ENCODE data around the gene COL1A1. TPM values are rescaled to one million over a fixed set of nuclear protein-coding genes. Genes with fewer than 3 reads are reported as not detected.
A peak's percentile ranks its signal among the peaks of the same experiment; 100 is the strongest.

Gene COL1A1
- total and polyA plus RNA-seq, 5 donors from 2014 or later, result 26.2 TPM; not detected in 4

GRCh38 chr17:50144845-50145531, 56.4 kb downstream of the COL1A1 start:
- H3K27me3 Mint-ChIP-seq, result no peaks in the 10 kb centered on the region
- peaks cover 81% of the 10 kb centered on the region for H3K4me1 ChIP-seq (ENCODE audit: control insufficient read depth, insufficient read depth, low read length, poor library complexity, severe bottlenecking)
- no peak for DNase-seq
- peaks cover 38% of the 10 kb centered on the region for H3K36me3 Mint-ChIP-seq
- peaks cover 45% of the 10 kb centered on the region for H3K36me3 ChIP-seq (ENCODE audit: control insufficient read depth, insufficient read depth, low read length)
- H3K27ac ChIP-seq (ENCODE audit: insufficient read depth, low read length, poor library complexity, severe bottlenecking), result no peak overlapping the region
- H3K4me3 ChIP-seq (ENCODE audit: low read depth, low read length), result no peak overlapping the region
- H3K9me3 Mint-ChIP-seq, result peaks cover 0 to 2% (median 0%) of the 10 kb centered on the region in 7 donors
- H3K4me1 Mint-ChIP-seq, result peaks cover 2 to 87% (median 43%) of the 10 kb centered on the region in 4 donors
- no peak for ATAC-seq (ENCODE audit: low read depth in 2 of 2)
- no peaks in the 10 kb centered on the region for H3K9me3 ChIP-seq (ENCODE audit: control insufficient read depth in 2 of 2, low read length in 2 of 2)
- H3K27ac Mint-ChIP-seq, result peak overlapping the region in 1 of 3 donors; percentile 84
- H3K27me3 ChIP-seq (ENCODE audit: control insufficient read depth, insufficient read depth, low read length), result no peaks in the 10 kb centered on the region
- H3K4me3 Mint-ChIP-seq, result peak overlapping the region; percentile 45 to 94 (median 72)

GRCh38 chr17:50144355-50144754, 57.1 kb downstream of the COL1A1 start:
- ATAC-seq (ENCODE audit: low read depth in 2 of 2), result no peak
- H3K9me3 ChIP-seq (ENCODE audit: control insufficient read depth in 2 of 2, low read length in 2 of 2), result no peaks in the 10 kb centered on the region
- Mint-ChIP-seq H3K4me1 (peaks cover 6 to 91% (median 48%) of the 10 kb centered on the region in 4 donors), H3K36me3 (peaks cover 42% of the 10 kb centered on the region), H3K27me3 (no peaks in the 10 kb centered on the region), H3K4me3 (peak overlapping the region in 3 of 4 donors; percentile 0 to 63 (median 39)), H3K9me3 (peaks cover 0 to 2% (median 0%) of the 10 kb centered on the region in 7 donors), H3K27ac (peak overlapping the region in 2 of 3 donors; percentile 35 to 72)
- H3K4me3 ChIP-seq (ENCODE audit: low read depth, low read length), result no peak overlapping the region
- H3K4me1 ChIP-seq (ENCODE audit: control insufficient read depth, insufficient read depth, low read length, poor library complexity, severe bottlenecking), result peaks cover 87% of the 10 kb centered on the region
- no peak overlapping the region for H3K27ac ChIP-seq (ENCODE audit: insufficient read depth, low read length, poor library complexity, severe bottlenecking)
- DNase-seq, result no peak
- H3K27me3 ChIP-seq (ENCODE audit: control insufficient read depth, insufficient read depth, low read length), result no peaks in the 10 kb centered on the region
- H3K36me3 ChIP-seq (ENCODE audit: control insufficient read depth, insufficient read depth, low read length), result peaks cover 49% of the 10 kb centered on the region

GRCh38 chr17:50143461-50144176, 57.8 kb downstream of the COL1A1 start:
- peak overlapping the region; percentile 9 to 72 (median 35) for H3K27ac Mint-ChIP-seq
- peaks cover 42% of the 10 kb centered on the region for H3K36me3 Mint-ChIP-seq

GRCh38 chr17:50141745-50142110, 59.7 kb downstream of the COL1A1 start:
- H3K9me3 Mint-ChIP-seq, result no peaks in the 10 kb centered on the region
- Histone ChIP-seq H3K27ac (ENCODE audit: insufficient read depth, low read length, poor library complexity, severe bottlenecking) (no peak overlapping the region), H3K27me3 (ENCODE audit: control insufficient read depth, insufficient read depth, low read length) (no peaks in the 10 kb centered on the region), H3K9me3 (ENCODE audit: control insufficient read depth in 2 of 2, low read length in 2 of 2) (no peaks in the 10 kb centered on the region), H3K4me1 (ENCODE audit: control insufficient read depth, insufficient read depth, low read length, poor library complexity, severe bottlenecking) (peaks cover 68% of the 10 kb centered on the region), H3K36me3 (ENCODE audit: control insufficient read depth, insufficient read depth, low read length) (peaks cover 76% of the 10 kb centered on the region), H3K4me3 (ENCODE audit: low read depth, low read length) (no peak overlapping the region)
- ATAC-seq (ENCODE audit: low read depth in 2 of 2) (peak in 1 of 2 donors; percentile 3), DNase-seq (peak in 1 of 3 donors; percentile 21)
- H3K27ac Mint-ChIP-seq, result peak overlapping the region; percentile 64 to 90 (median 66)
- peaks cover 6 to 77% (median 42%) of the 10 kb centered on the region in 4 donors for H3K4me1 Mint-ChIP-seq
- H3K4me3 Mint-ChIP-seq, result peak overlapping the region in 3 of 4 donors; percentile 71 to 82 (median 72)
- H3K36me3 Mint-ChIP-seq, result peaks cover 60% of the 10 kb centered on the region
- no peaks in the 10 kb centered on the region for H3K27me3 Mint-ChIP-seq

More at GRCh38 chr17:50143461-50144176, 57.8 kb downstream of the COL1A1 start:
- H3K9me3 Mint-ChIP-seq, result peaks cover 0 to 2% (median 0%) of the 10 kb centered on the region in 7 donors
- DNase-seq (no peak), ATAC-seq (ENCODE audit: low read depth in 2 of 2) (no peak)
- H3K9me3 ChIP-seq (ENCODE audit: control insufficient read depth in 2 of 2, low read length in 2 of 2), result no peaks in the 10 kb centered on the region
- H3K27me3 Mint-ChIP-seq, result no peaks in the 10 kb centered on the region
- peaks cover 57% of the 10 kb centered on the region for H3K36me3 ChIP-seq (ENCODE audit: control insufficient read depth, insufficient read depth, low read length)
- peaks cover 86% of the 10 kb centered on the region for H3K4me1 ChIP-seq (ENCODE audit: control insufficient read depth, insufficient read depth, low read length, poor library complexity, severe bottlenecking)
- H3K27ac ChIP-seq (ENCODE audit: insufficient read depth, low read length, poor library complexity, severe bottlenecking), result no peak overlapping the region
- no peak overlapping the region for H3K4me3 ChIP-seq (ENCODE audit: low read depth, low read length)
- no peaks in the 10 kb centered on the region for H3K27me3 ChIP-seq (ENCODE audit: control insufficient read depth, insufficient read depth, low read length)
- peak overlapping the region in 3 of 4 donors; percentile 0 to 63 (median 13) for H3K4me3 Mint-ChIP-seq
- H3K4me1 Mint-ChIP-seq, result peaks cover 6 to 89% (median 48%) of the 10 kb centered on the region in 4 donors

GRCh38 chr17:50141026-50141744, 60.2 kb downstream of the COL1A1 start:
- Mint-ChIP-seq H3K4me3 (peak overlapping the region in 3 of 4 donors; percentile 71 to 82 (median 72)), H3K36me3 (peaks cover 65% of the 10 kb centered on the region), H3K4me1 (peaks cover 6 to 72% (median 39%) of the 10 kb centered on the region in 4 donors), H3K27me3 (no peaks in the 10 kb centered on the region), H3K27ac (peak overlapping the region; percentile 73 to 93 (median 90)), H3K9me3 (peaks cover 0 to 1% (median 0%) of the 10 kb centered on the region in 7 donors)
- Histone ChIP-seq H3K27ac (ENCODE audit: insufficient read depth, low read length, poor library complexity, severe bottlenecking) (peak overlapping the region; percentile 42), H3K4me1 (ENCODE audit: control insufficient read depth, insufficient read depth, low read length, poor library complexity, severe bottlenecking) (peaks cover 62% of the 10 kb centered on the region), H3K36me3 (ENCODE audit: control insufficient read depth, insufficient read depth, low read length) (peaks cover 81% of the 10 kb centered on the region), H3K9me3 (ENCODE audit: control insufficient read depth in 2 of 2, low read length in 2 of 2) (no peaks in the 10 kb centered on the region), H3K4me3 (ENCODE audit: low read depth, low read length) (no peak overlapping the region), H3K27me3 (ENCODE audit: control insufficient read depth, insufficient read depth, low read length) (no peaks in the 10 kb centered on the region)
- no peak for ATAC-seq (ENCODE audit: low read depth in 2 of 2)
- DNase-seq, result no peak

- DNase-seq, result peak; percentile 74 to 79 (median 75)
- H3K27ac Mint-ChIP-seq, result peak overlapping the region; percentile 65 to 73 (median 72)
- Histone ChIP-seq H3K4me3 (ENCODE audit: low read depth, low read length) (peak overlapping the region; percentile 44), H3K36me3 (ENCODE audit: control insufficient read depth, insufficient read depth, low read length) (peaks cover 91% of the 10 kb centered on the region), H3K27me3 (ENCODE audit: control insufficient read depth, insufficient read depth, low read length) (no peaks in the 10 kb centered on the region), H3K9me3 (ENCODE audit: control insufficient read depth in 2 of 2, low read length in 2 of 2) (no peaks in the 10 kb centered on the region), H3K4me1 (ENCODE audit: control insufficient read depth, insufficient read depth, low read length, poor library complexity, severe bottlenecking) (peaks cover 52% of the 10 kb centered on the region), H3K27ac (ENCODE audit: insufficient read depth, low read length, poor library complexity, severe bottlenecking) (peak overlapping the region; percentile 42)
- peak; percentile 83 to 85 for ATAC-seq (ENCODE audit: low read depth in 2 of 2)
- no peaks in the 10 kb centered on the region for H3K27me3 Mint-ChIP-seq
- peak overlapping the region; percentile 16 to 82 (median 70) for H3K4me3 Mint-ChIP-seq
- peaks cover 0 to 1% (median 0%) of the 10 kb centered on the region in 7 donors for H3K9me3 Mint-ChIP-seq
- H3K4me1 Mint-ChIP-seq, result peaks cover 6 to 62% (median 33%) of the 10 kb centered on the region in 4 donors
- peaks cover 63% of the 10 kb centered on the region for H3K36me3 Mint-ChIP-seq
Observed at GRCh38 chr17:50139950-50140885, 61.2 kb downstream of the COL1A1 start.
